IMR-90 (cell line): ENCODE measurements around the gene SH2B3. TPM values are rescaled to one million over a fixed set of nuclear protein-coding genes. Genes with fewer than 3 reads are reported as not detected.

Source experiments
- ATAC-seq: fragments of 200-7000 bp; cut with Tn5 transposase; 2 replicates; pipeline ENCODE4 v1.9.1; 2020; ENCODE audit warnings: low read depth, mild to moderate bottlenecking, moderate library complexity
- BruUV-seq: library from RNA; stranded (reverse); fragments of 400-500 nt; replicated peaks from 2 replicates; lab custom pipeline; 2021; lab: Mats Ljungman, UMichigan
- CTCF ChIA-PET: fragments of 300-600 bp; formaldehyde crosslinking; extraction: SDS; loops from one replicate; lab custom pipeline; 2021; ENCODE audit warnings: antibody characterized with exemption; lab: Yijun Ruan, JAX
- POLR2A ChIA-PET: fragments of 300-600 bp; sonication (Branson Sonifier 250); formaldehyde crosslinking; loops from one replicate; lab custom pipeline; 2022; ENCODE audit warnings: antibody characterized with exemption; ENCODE audit not compliant: unreplicated experiment; lab: Charles Lee
- DNase-seq: peaks from one replicate; pipeline ENCODE4 v3.0.0; 2013
- H2AFZ ChIP-seq: replicated peaks from 2 replicates; pipeline ENCODE3; 2013; ENCODE audit warnings: low read length, mild to moderate bottlenecking; ENCODE audit not compliant: poor library complexity
- H2AK5ac ChIP-seq: 2 replicates; pipeline ENCODE4 v1.6.1; 2013; ENCODE audit warnings: low read depth, low read length, inconsistent platforms
- H2AK9ac ChIP-seq: replicated peaks from 2 replicates; pipeline ENCODE3; 2013; ENCODE audit warnings: mild to moderate bottlenecking, low read depth, low read length, moderate library complexity; ENCODE audit not compliant: poor library complexity
- H2BK120ac ChIP-seq: 2 replicates; pipeline ENCODE4 v1.6.1; 2013; ENCODE audit warnings: low read depth, low read length, inconsistent platforms
- H2BK15ac ChIP-seq: 3 replicates; pipeline ENCODE4 v1.6.1; 2013; ENCODE audit warnings: low read depth, low read length, inconsistent platforms
- H2BK20ac ChIP-seq: 2 replicates; pipeline ENCODE4 v1.6.1; 2013; ENCODE audit warnings: low read depth, mild to moderate bottlenecking, inconsistent platforms, low read length, moderate library complexity
- H2BK5ac ChIP-seq: 2 replicates; pipeline ENCODE4 v1.6.1; 2013; ENCODE audit warnings: mild to moderate bottlenecking, low read depth, low read length, inconsistent platforms; ENCODE audit not compliant: poor library complexity, severe bottlenecking
- H3K14ac ChIP-seq: replicated peaks from 2 replicates; pipeline ENCODE4 v1.6.1; 2013; ENCODE audit warnings: low read depth, low read length, inconsistent platforms
- H3K18ac ChIP-seq: 2 replicates; pipeline ENCODE4 v1.6.1; 2013; ENCODE audit warnings: low read depth, low read length, control low read depth
- H3K23ac ChIP-seq: 2 replicates; pipeline ENCODE4 v1.6.1; 2013; ENCODE audit warnings: low read depth, low read length, inconsistent platforms
- H3K27ac ChIP-seq: 2 replicates; pipeline ENCODE4 v1.5.1; 2013; ENCODE audit warnings: mild to moderate bottlenecking, control low read depth, low read length; ENCODE audit not compliant: insufficient read depth
- H3K27me3 ChIP-seq: 2 replicates; pipeline ENCODE4 v1.6.1; 2013; ENCODE audit warnings: low read length; ENCODE audit not compliant: control insufficient read depth, insufficient read depth
- H3K36me3 ChIP-seq: 2 replicates; pipeline ENCODE4 v1.6.1; 2013; ENCODE audit warnings: low read length, mixed read lengths; ENCODE audit not compliant: control insufficient read depth, insufficient read depth
- H3K4ac ChIP-seq: 2 replicates; pipeline ENCODE4 v1.6.1; 2013; ENCODE audit warnings: low read depth, low read length, inconsistent platforms
- H3K4me1 ChIP-seq: 2 replicates; pipeline ENCODE4 v1.6.1; 2013; ENCODE audit warnings: low read length, mixed read lengths; ENCODE audit not compliant: control insufficient read depth, insufficient read depth
- H3K4me2 ChIP-seq: 2 replicates; pipeline ENCODE4 v1.6.1; 2013; ENCODE audit warnings: low read depth, mild to moderate bottlenecking, control low read depth, low read length, moderate library complexity
- H3K4me3 ChIP-seq: 2 replicates; pipeline ENCODE4 v1.5.1; 2013; ENCODE audit warnings: low read depth, mild to moderate bottlenecking, control low read depth, low read length, moderate library complexity; ENCODE audit not compliant: insufficient read depth
- H3K56ac ChIP-seq: 2 replicates; pipeline ENCODE4 v1.6.1; 2013; ENCODE audit warnings: low read length, inconsistent platforms; ENCODE audit not compliant: insufficient read depth; ENCODE audit errors: extremely low read depth
- H3K79me1 ChIP-seq, 2 experiments: 2 replicates each; pipeline ENCODE4 v1.6.1; 2013; ENCODE audit warnings: low read length in 2 of 2, inconsistent platforms in 1 of 2, low read depth in 1 of 2
- H3K9ac ChIP-seq: 2 replicates; pipeline ENCODE4 v1.6.1; 2013; ENCODE audit warnings: low read depth, low read length, control low read depth
- H3K9me1 ChIP-seq: 2 replicates; pipeline ENCODE4 v1.6.1; 2013; ENCODE audit warnings: low read length, inconsistent platforms; ENCODE audit not compliant: insufficient read depth
- H3K9me3 ChIP-seq: 2 replicates; pipeline ENCODE4 v1.6.1; 2013; ENCODE audit warnings: low read length; ENCODE audit not compliant: control insufficient read depth, insufficient read depth
- H4K20me1 ChIP-seq: 2 replicates; pipeline ENCODE4 v1.6.1; 2013; ENCODE audit warnings: low read length, inconsistent platforms; ENCODE audit not compliant: insufficient read depth
- H4K5ac ChIP-seq: 2 replicates; pipeline ENCODE4 v1.6.1; 2013; ENCODE audit warnings: mild to moderate bottlenecking, low read depth, low read length, control low read depth
- H4K8ac ChIP-seq, 2 experiments: 2 replicates each; pipeline ENCODE4 v1.6.1; 2013; ENCODE audit warnings: low read depth in 2 of 2, low read length in 2 of 2, control low read depth in 1 of 2, inconsistent platforms in 1 of 2
- H4K91ac ChIP-seq: 2 replicates; pipeline ENCODE4 v1.6.1; 2013; ENCODE audit warnings: low read depth, low read length, inconsistent platforms; ENCODE audit not compliant: insufficient read depth
- CHD1 ChIP-seq: IDR thresholded peaks from 2 replicates; pipeline ENCODE4 v1.6.1; 2012; ENCODE audit warnings: low read depth, low read length, improper control_type of control experiment
- FOS ChIP-seq: fragments of 150-350 bp; IDR thresholded peaks from 2 replicates; pipeline ENCODE4 v1.6.1; 2016; ENCODE audit warnings: low read depth, low read length
- RCOR1 ChIP-seq: IDR thresholded peaks from 2 replicates; pipeline ENCODE4 v1.6.1; 2012; ENCODE audit warnings: mild to moderate bottlenecking, low read length, improper control_type of control experiment; ENCODE audit not compliant: insufficient replicate concordance
- SMC3 ChIP-seq: fragments of 150-350 bp; IDR thresholded peaks from 2 replicates; pipeline ENCODE4 v1.6.1; 2016; ENCODE audit warnings: low read depth, mild to moderate bottlenecking, antibody characterized with exemption, low read length, moderate library complexity
- dilution Hi-C: fragments of 300-500 bp; cut with HindIII; formaldehyde crosslinking; loops from one replicate; pipeline ENCODE4 v1.14.3; 2018; ENCODE audit warnings: low sequenced_read_pairs; ENCODE audit not compliant: unreplicated experiment
- in situ Hi-C: fragments of 300-500 bp; cut with MboI; formaldehyde crosslinking; loops from 3 replicates; pipeline ENCODE4 v1.14.3; 2019; ENCODE audit warnings: low sequenced_read_pairs, inconsistent platforms, mixed read lengths
- intact Hi-C: fragments of 100-400 bp; cut with micrococcal nuclease; formaldehyde crosslinking; loops from 2 replicates; pipeline ENCODE4 v1.10.0; 2022
- polyA plus RNA-seq, 3 experiments: library from polyadenylated mRNA; depleted of rRNA; stranded (reverse); fragments of >200 nt; gene quantifications; 2 replicates each; pipeline ENCODE4 v1.2.3, GENCODE V29; 2012; ENCODE audit warnings: low replicate concordance in 1 of 3
- total RNA-seq: library from RNA; depleted of rRNA; stranded (reverse); fragments of >200 nt; gene quantifications from 2 replicates; pipeline ENCODE4 v1.2.3, GENCODE V29; 2012
- TF ChIP-seq, protein P1 (sequence below): fragments of 150-350 bp; IDR thresholded peaks from 2 replicates; pipeline ENCODE4 v1.6.1; 2016; ENCODE audit warnings: low read depth, mild to moderate bottlenecking, low read length, moderate library complexity, borderline replicate concordance

The SH2B3 gene
- total and polyA plus RNA-seq, 2 of the 4 experiments (the other 2 are of a cell fraction) = 9.3 to 20.2 TPM

DNA sequence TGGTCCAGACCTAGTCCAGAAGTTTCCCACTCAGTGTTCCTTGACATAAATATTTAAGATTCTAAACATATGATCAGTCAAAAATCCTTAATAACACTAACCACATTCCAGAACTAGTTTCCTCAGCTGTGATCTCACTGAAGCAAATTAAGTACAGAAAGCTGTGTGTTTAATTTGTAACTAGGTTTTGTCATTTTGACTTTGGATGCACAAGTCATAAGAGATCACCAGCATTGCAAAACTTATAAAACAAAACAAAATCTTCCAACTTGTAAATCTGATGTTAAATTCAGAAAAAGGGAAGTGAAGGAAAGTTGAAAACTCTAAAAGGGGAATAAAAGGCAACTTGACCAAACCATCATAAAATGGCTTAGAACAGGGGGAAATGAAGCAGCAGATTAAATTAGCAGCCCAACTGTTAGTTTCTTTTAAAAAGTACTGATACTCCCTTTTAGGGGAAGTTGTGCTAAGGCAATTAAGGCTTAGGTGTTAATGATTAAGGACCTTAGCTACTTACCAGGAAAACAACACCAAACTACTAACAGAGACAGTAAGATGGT is 56.6 kb downstream of the SH2B3 start:
- Histone ChIP-seq H2BK120ac (peak overlapping the region; percentile 20; the same call in 1 of the 2 replicates), H4K8ac (peak overlapping the region in 1 of 2 experiments; percentile 68; a peak in 1 of 4 replicates), H3K9me3 (no peaks in the 10 kb centered on the region), H3K18ac (peak overlapping the region; percentile 65), H3K27ac (peak overlapping the region; percentile 56; the same call in 1 of the 2 replicates), H2BK20ac (peak overlapping the region; percentile 36; the same call in 1 of the 2 replicates), H3K79me1 (peaks cover 24 to 54% of the 10 kb centered on the region in 2 experiments), H2AFZ (no peak overlapping the region), H4K5ac (peak overlapping the region; percentile 49; the same call in 1 of the 2 replicates), H3K4me2 (peak overlapping the region; percentile 59; the same call in 1 of the 2 replicates), H3K27me3 (no peaks in the 10 kb centered on the region), H3K9me1 (peaks cover 12% of the 10 kb centered on the region), H2BK5ac (peak overlapping the region; percentile 79), H4K20me1 (peaks cover 10% of the 10 kb centered on the region), H3K4me1 (peaks cover 12% of the 10 kb centered on the region), H2BK15ac (no peak overlapping the region), H3K14ac (peak overlapping the region; percentile 29; the same call in 1 of the 2 replicates), H3K56ac (no peak overlapping the region), H2AK9ac (no peak overlapping the region), H3K9ac (no peak overlapping the region; the same call in 1 of the 2 replicates), H4K91ac (no peak overlapping the region), H2AK5ac (no peak overlapping the region), H3K23ac (peak overlapping the region; percentile 49; the same call in 1 of the 2 replicates), H3K36me3 (peaks cover 12% of the 10 kb centered on the region), H3K4ac (no peak overlapping the region; the same call in 1 of the 2 replicates), H3K4me3 (no peak overlapping the region)
- no TSS peak for BruUV-seq
- intact Hi-C loops (no loop called here), in situ Hi-C loops (no loop called here), dilution Hi-C loops (no loop called here)
- ATAC-seq (peak; percentile 84), DNase-seq (peak; percentile 87)
- ChIA-PET CTCF (interaction anchor here (0.5 to 2.5 kb wide), 2 partner anchors 11 to 1001 kb away, joined by 3 to 9 read pairs; no protein-coding TSS in a partner anchor), POLR2A (no interaction called here)
- TF ChIP-seq, protein P1, sequence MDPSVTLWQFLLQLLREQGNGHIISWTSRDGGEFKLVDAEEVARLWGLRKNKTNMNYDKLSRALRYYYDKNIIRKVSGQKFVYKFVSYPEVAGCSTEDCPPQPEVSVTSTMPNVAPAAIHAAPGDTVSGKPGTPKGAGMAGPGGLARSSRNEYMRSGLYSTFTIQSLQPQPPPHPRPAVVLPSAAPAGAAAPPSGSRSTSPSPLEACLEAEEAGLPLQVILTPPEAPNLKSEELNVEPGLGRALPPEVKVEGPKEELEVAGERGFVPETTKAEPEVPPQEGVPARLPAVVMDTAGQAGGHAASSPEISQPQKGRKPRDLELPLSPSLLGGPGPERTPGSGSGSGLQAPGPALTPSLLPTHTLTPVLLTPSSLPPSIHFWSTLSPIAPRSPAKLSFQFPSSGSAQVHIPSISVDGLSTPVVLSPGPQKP = no peak
- no peak for TF ChIP-seq RCOR1
- TF ChIP-seq SMC3 = no peak
- TF ChIP-seq CHD1 = no peak
- TF ChIP-seq FOS = no peak
